MG63 (cell line): ENCODE data around the gene ZNF256. TPM values are rescaled to one million over a fixed set of nuclear protein-coding genes. Genes with fewer than 3 reads are reported as not detected.
"Not testable (repeated sequence)": the region's sequence is repeated elsewhere in the genome, so short reads cannot be mapped to it uniquely, and the experiment has no call there.

Experiments
- DNase-seq: peaks from one replicate; pipeline ENCODE4 v3.0.0-alpha.2; 2020
- H3K27me3 ChIP-seq: fragments of 250-450 bp; sonication (Bioruptor Pico); 2 replicates; pipeline ENCODE4 v1.5.1; 2020; ENCODE audit warnings: mild to moderate bottlenecking, moderate library complexity
- H3K36me3 ChIP-seq: fragments of 250-450 bp; sonication (Bioruptor Pico); 2 replicates; pipeline ENCODE4 v1.5.1; 2020; ENCODE audit warnings: mild to moderate bottlenecking, moderate library complexity
- H3K4me3 ChIP-seq: fragments of 250-450 bp; sonication (Bioruptor Pico); 2 replicates; pipeline ENCODE4 v1.5.1; 2020; ENCODE audit warnings: mild to moderate bottlenecking, moderate library complexity
- H3K9me3 ChIP-seq: fragments of 250-450 bp; sonication (Bioruptor Pico); 2 replicates; pipeline ENCODE4 v1.5.1; 2020; ENCODE audit warnings: mild to moderate bottlenecking, moderate library complexity
- total RNA-seq: library from RNA; depleted of rRNA; stranded (reverse); fragments of >200 nt; shearing (Covaris generic); gene quantifications from 2 replicates; pipeline ENCODE4 v1.2.3, GENCODE V29; 2014; ENCODE audit warnings: low replicate concordance; rRNA removed

ZNF256 gene
- 1.1 and 3.2 TPM in 2 replicates for total RNA-seq

- Histone ChIP-seq H3K36me3 (peaks cover 6% of the 10 kb centered on the region; the same call in 1 of the 2 replicates), H3K9me3 (peaks cover 9% of the 10 kb centered on the region), H3K27me3 (no peaks in the 10 kb centered on the region), H3K4me3 (peak within 1 kb of the TSS; percentile 65)
- peak; percentile 89 for DNase-seq
Measured at GRCh38 chr19:57947419-57948134, at the start of gene ZNF256. Gene ZNF256, minus strand, starts transcription at chr19:57947706. Its CDS starts 232 bp downstream, at chr19:57947474.

- DNase-seq, result no peak
- Histone ChIP-seq H3K4me3 (no peak overlapping the region), H3K9me3 (peaks cover 22% of the 10 kb centered on the region), H3K36me3 (peaks cover 52% of the 10 kb centered on the region), H3K27me3 (no peaks in the 10 kb centered on the region)
Measured at GRCh38 chr19:57992841-57993240, 45.3 kb upstream of the ZNF256 start.

GRCh38 chr19:57978586-57979289 is 31.2 kb upstream of the ZNF256 start:
- Histone ChIP-seq H3K36me3 (peaks cover 66% of the 10 kb centered on the region), H3K4me3 (no peak overlapping the region), H3K27me3 (no peaks in the 10 kb centered on the region), H3K9me3 (peaks cover 83% of the 10 kb centered on the region)
- DNase-seq, result no peak

- DNase-seq, result no peak
- Histone ChIP-seq H3K9me3 (peaks cover 62% of the 10 kb centered on the region), H3K4me3 (no peak within 1 kb of the TSS), H3K27me3 (no peaks in the 10 kb centered on the region), H3K36me3 (peaks cover 23% of the 10 kb centered on the region)
Measured at GRCh38 chr19:57974434-57974833, 26.9 kb upstream of the ZNF256 start, which contains the start of gene C19orf18. Gene C19orf18, minus strand, starts transcription at chr19:57974534. Its CDS starts 102 bp downstream, at chr19:57974432.

GRCh38 chr19:57964761-57965160 is 17.3 kb upstream of the ZNF256 start:
- Histone ChIP-seq H3K36me3 (no peaks in the 10 kb centered on the region), H3K9me3 (peaks cover 10% of the 10 kb centered on the region), H3K27me3 (no peaks in the 10 kb centered on the region), H3K4me3 (no peak overlapping the region)
- no peak for DNase-seq

- Histone ChIP-seq H3K9me3 (peaks cover 7% of the 10 kb centered on the region), H3K27me3 (no peaks in the 10 kb centered on the region), H3K36me3 (no peaks in the 10 kb centered on the region), H3K4me3 (no peak overlapping the region)
- no peak for DNase-seq
Measured at GRCh38 chr19:57961785-57962184, 14.3 kb upstream of the ZNF256 start.

- no peak for DNase-seq
- Histone ChIP-seq H3K9me3 (no peaks in the 10 kb centered on the region; the same call in 1 of the 2 replicates), H3K27me3 (no peaks in the 10 kb centered on the region), H3K4me3 (no peak overlapping the region), H3K36me3 (no peaks in the 10 kb centered on the region)
Measured at GRCh38 chr19:57954996-57955395, 7.5 kb upstream of the ZNF256 start.

GRCh38 chr19:57949702-57950101 is 2.2 kb upstream of the ZNF256 start:
- peaks cover 5% of the 10 kb centered on the region for H3K9me3 ChIP-seq
- no peak for DNase-seq
- H3K4me3 ChIP-seq, result no peak overlapping the region
- no peaks in the 10 kb centered on the region for H3K27me3 ChIP-seq
- H3K36me3 ChIP-seq, result 0 out of 2 replicates have a peak, but pooled peaks cover 3% of the 10 kb centered on the region

- H3K36me3 ChIP-seq, result 0 out of 2 replicates have a peak, but pooled peaks cover 3% of the 10 kb centered on the region
- peaks cover 6% of the 10 kb centered on the region for H3K9me3 ChIP-seq
- H3K4me3 ChIP-seq, result no peak overlapping the region
- no peaks in the 10 kb centered on the region for H3K27me3 ChIP-seq
- no peak for DNase-seq
Measured at GRCh38 chr19:57949296-57949695, 1.8 kb upstream of the ZNF256 start.

GRCh38 chr19:57947088-57947418 is 453 bp downstream of the ZNF256 start:
- Histone ChIP-seq H3K9me3 (peaks cover 15% of the 10 kb centered on the region), H3K4me3 (peak overlapping the region; percentile 65), H3K27me3 (no peaks in the 10 kb centered on the region), H3K36me3 (peaks cover 9% of the 10 kb centered on the region)
- DNase-seq, result no peak

GRCh38 chr19:57946316-57946715 is 1.2 kb downstream of the ZNF256 start:
- Histone ChIP-seq H3K9me3 (peaks cover 22% of the 10 kb centered on the region), H3K27me3 (no peaks in the 10 kb centered on the region), H3K4me3 (peak overlapping the region; percentile 65), H3K36me3 (peaks cover 17% of the 10 kb centered on the region)
- no peak for DNase-seq

- Histone ChIP-seq H3K27me3 (no peaks in the 10 kb centered on the region), H3K36me3 (peaks cover 17% of the 10 kb centered on the region), H3K4me3 (no peak overlapping the region), H3K9me3 (peaks cover 32% of the 10 kb centered on the region)
- DNase-seq, result no peak
Measured at GRCh38 chr19:57941593-57941992, 5.9 kb downstream of the ZNF256 start.

- no peak overlapping the region for H3K4me3 ChIP-seq
- H3K27me3 ChIP-seq, result no peaks in the 10 kb centered on the region
- H3K36me3 ChIP-seq, result no peaks in the 10 kb centered on the region
- H3K9me3 ChIP-seq, result peaks cover 31% of the 10 kb centered on the region
- no peak for DNase-seq
Measured at GRCh38 chr19:57935731-57936130, 11.8 kb downstream of the ZNF256 start.

- DNase-seq, result no peak
- Histone ChIP-seq H3K9me3 (peaks cover 31% of the 10 kb centered on the region), H3K4me3 (peak within 1 kb of the TSS; percentile 23), H3K36me3 (no peaks in the 10 kb centered on the region), H3K27me3 (no peaks in the 10 kb centered on the region)
Measured at GRCh38 chr19:57934820-57935665, 12.5 kb downstream of the ZNF256 start, which contains the start of gene ZNF418. Gene ZNF418, minus strand, starts transcription at chr19:57935402. Its CDS starts 1,580 bp downstream, at chr19:57933822.

GRCh38 chr19:57927587-57927986 is 19.9 kb downstream of the ZNF256 start:
- DNase-seq, result no peak
- no peaks in the 10 kb centered on the region for H3K36me3 ChIP-seq
- no peak overlapping the region for H3K4me3 ChIP-seq
- H3K27me3 ChIP-seq, result no peaks in the 10 kb centered on the region
- H3K9me3 ChIP-seq, result peaks cover 7% of the 10 kb centered on the region; the same call in 1 of the 2 replicates

- H3K9me3 ChIP-seq, H3K27me3 ChIP-seq: not testable (repeated sequence)
- H3K4me3 ChIP-seq, result peak within 1 kb of the TSS; percentile 82
- peaks cover 18% of the 10 kb centered on the region for H3K36me3 ChIP-seq
- DNase-seq, result peak; percentile 85
Measured at GRCh38 chr19:57916168-57916995, 31.1 kb downstream of the ZNF256 start, which contains the start of gene ZNF417. Gene ZNF417, minus strand, starts transcription at chr19:57916592. Its CDS starts 181 bp downstream, at chr19:57916411.
